ENCODE data around the gene FITM1. TPM values are rescaled to one million over a fixed set of nuclear protein-coding genes. Genes with fewer than 3 reads are reported as not detected.

The FITM1 gene
- total RNA-seq, 1 donor from 2014 or later = 0.42 TPM

DNA sequence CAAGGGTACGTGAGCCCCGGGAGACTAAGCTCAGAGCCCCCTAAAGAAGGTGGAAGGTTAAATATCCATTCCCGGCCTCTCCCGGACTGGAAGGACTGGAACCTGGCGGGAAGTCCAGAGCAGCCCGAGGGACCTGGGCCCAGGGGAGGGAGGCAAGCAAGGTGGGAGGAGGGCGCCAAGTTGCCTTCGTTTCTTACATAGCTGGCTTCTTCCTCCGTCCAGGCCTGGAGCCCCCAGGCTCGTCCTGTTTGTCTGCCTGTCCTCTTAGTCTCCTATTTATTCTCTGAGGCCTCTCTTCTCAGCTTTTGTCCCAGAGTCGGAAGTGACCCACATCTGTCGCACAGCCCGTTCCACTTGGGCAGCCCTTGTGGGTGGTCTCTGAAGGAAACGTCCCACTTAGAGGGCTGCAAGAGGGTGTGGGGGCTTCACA lies 35.6 kb upstream of the FITM1 start:
- peaks cover 34% of the 10 kb centered on the region for H3K4me1 Mint-ChIP-seq
- TF ChIP-seq CTCF (conservative IDR thresholded peaks at IDR 0.05) = no peak
- no peaks in the 10 kb centered on the region for H3K9me3 Mint-ChIP-seq
- H3K36me3 Mint-ChIP-seq (ENCODE audit: low read depth) = no peaks in the 10 kb centered on the region
- peak overlapping the region; percentile 94 for H3K4me3 Mint-ChIP-seq
- no peak for DNase-seq (ENCODE audit: low read depth, low spot score)
- peak overlapping the region; percentile 86 for H3K27ac Mint-ChIP-seq (ENCODE audit: unreplicated experiment)
- no peaks in the 10 kb centered on the region for H3K27me3 Mint-ChIP-seq (ENCODE audit: low read depth)

- Mint-ChIP-seq H3K4me1 (peaks cover 30% of the 10 kb centered on the region), H3K27me3 (ENCODE audit: low read depth) (no peaks in the 10 kb centered on the region), H3K9me3 (no peaks in the 10 kb centered on the region), H3K4me3 (peak overlapping the region; percentile 94), H3K36me3 (ENCODE audit: low read depth) (no peaks in the 10 kb centered on the region), H3K27ac (ENCODE audit: unreplicated experiment) (peak overlapping the region; percentile 86)
- DNase-seq (ENCODE audit: low read depth, low spot score) = no peak
- TF ChIP-seq CTCF (conservative IDR thresholded peaks at IDR 0.05) = no peak
Measured at GRCh38 chr14:24095271-24096068, 35.0 kb upstream of the FITM1 start.

DNA sequence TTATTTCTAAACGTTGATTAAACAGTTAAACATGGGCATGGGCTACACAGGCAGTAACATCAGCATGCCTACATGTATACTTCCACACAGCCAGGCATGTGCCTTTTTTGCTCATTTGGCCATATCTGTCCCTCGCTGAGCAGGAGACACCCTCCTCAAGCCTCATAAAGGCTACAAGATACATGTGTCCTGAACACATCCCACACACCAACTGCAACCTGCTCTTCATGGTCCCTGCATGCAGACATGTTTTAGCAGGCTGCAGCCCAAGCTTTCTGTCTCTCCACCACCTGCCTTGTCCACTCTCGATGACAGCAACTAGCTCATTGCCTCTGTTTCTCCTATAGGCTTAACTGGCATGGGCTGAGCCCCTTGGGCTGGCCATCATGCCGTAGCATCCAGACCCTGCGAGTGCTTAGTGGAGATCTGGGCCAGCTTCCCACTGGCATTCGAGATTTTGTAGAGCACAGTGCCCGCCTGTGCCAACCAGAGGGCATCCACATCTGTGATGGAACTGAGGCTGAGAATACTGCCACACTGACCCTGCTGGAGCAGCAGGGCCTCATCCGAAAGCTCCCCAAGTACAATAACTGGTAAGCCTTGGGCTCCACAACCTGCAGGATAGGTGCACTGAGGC lies 33.8 kb upstream of the FITM1 start:
- Mint-ChIP-seq H3K27me3 (ENCODE audit: low read depth) (no peaks in the 10 kb centered on the region), H3K36me3 (ENCODE audit: low read depth) (no peaks in the 10 kb centered on the region), H3K4me1 (peaks cover 27% of the 10 kb centered on the region), H3K4me3 (peak overlapping the region; percentile 71), H3K9me3 (no peaks in the 10 kb centered on the region), H3K27ac (ENCODE audit: unreplicated experiment) (no peak overlapping the region)
- no peak for DNase-seq (ENCODE audit: low read depth, low spot score)
- no peak for TF ChIP-seq CTCF (conservative IDR thresholded peaks at IDR 0.05)

- Mint-ChIP-seq H3K9me3 (no peaks in the 10 kb centered on the region), H3K27ac (ENCODE audit: unreplicated experiment) (no peak overlapping the region), H3K4me3 (no peak overlapping the region), H3K4me1 (peaks cover 19% of the 10 kb centered on the region), H3K36me3 (ENCODE audit: low read depth) (no peaks in the 10 kb centered on the region), H3K27me3 (ENCODE audit: low read depth) (no peaks in the 10 kb centered on the region)
- DNase-seq (ENCODE audit: low read depth, low spot score) = no peak
- TF ChIP-seq CTCF (conservative IDR thresholded peaks at IDR 0.05) = no peak
Measured at GRCh38 chr14:24098229-24098926, 32.1 kb upstream of the FITM1 start.

DNA sequence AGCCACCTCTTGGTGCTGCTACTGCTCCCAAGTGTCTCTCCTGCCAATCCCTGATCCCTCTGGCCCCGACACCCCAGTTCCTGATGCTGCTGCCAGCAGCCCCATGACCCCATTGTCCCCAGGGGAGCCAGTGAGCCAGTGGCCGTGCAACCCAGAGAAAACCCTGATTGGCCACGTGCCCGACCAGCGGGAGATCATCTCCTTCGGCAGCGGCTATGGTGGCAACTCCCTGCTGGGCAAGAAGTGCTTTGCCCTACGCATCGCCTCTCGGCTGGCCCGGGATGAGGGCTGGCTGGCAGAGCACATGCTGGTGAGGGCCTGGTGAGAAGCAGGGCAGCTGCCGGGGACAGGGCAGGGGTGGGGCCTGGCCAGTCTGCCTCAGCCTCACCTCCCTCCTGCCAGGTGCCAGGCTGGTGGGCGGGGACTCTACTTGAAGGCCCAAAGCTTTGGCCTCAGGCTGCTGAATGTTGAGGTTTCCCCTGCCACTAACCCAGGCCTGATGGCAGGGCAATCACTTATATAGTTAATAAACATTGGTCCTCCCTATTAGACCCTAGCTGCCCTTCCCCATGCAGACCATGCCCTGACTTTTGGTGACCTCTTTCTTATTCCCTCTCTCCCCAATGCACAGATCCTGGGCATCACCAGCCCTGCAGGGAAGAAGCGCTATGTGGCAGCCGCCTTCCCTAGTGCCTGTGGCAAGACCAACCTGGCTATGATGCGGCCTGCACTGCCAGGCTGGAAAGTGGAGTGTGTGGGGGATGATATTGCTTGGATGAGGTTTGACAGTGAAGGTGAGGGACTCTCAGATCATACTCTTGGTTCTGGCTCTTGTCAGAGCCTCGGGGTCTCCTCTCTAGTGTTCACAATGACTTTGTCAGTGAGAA lies 31.3 kb upstream of the FITM1 start:
- Mint-ChIP-seq H3K4me1 (peaks cover 15% of the 10 kb centered on the region), H3K9me3 (no peaks in the 10 kb centered on the region), H3K27me3 (ENCODE audit: low read depth) (no peaks in the 10 kb centered on the region), H3K36me3 (ENCODE audit: low read depth) (peaks cover 3% of the 10 kb centered on the region), H3K27ac (ENCODE audit: unreplicated experiment) (no peak overlapping the region), H3K4me3 (no peak overlapping the region)
- TF ChIP-seq CTCF (conservative IDR thresholded peaks at IDR 0.05) = no peak
- no peak for DNase-seq (ENCODE audit: low read depth, low spot score)

Data from neural crest cell (in vitro differentiated cells).